ENCODE results near the gene RAPGEF2.
"Not testable (repeated sequence)": the region's sequence is repeated elsewhere in the genome, so short reads cannot be mapped to it uniquely, and the experiment has no call there.

RAPGEF2 gene, protein sequence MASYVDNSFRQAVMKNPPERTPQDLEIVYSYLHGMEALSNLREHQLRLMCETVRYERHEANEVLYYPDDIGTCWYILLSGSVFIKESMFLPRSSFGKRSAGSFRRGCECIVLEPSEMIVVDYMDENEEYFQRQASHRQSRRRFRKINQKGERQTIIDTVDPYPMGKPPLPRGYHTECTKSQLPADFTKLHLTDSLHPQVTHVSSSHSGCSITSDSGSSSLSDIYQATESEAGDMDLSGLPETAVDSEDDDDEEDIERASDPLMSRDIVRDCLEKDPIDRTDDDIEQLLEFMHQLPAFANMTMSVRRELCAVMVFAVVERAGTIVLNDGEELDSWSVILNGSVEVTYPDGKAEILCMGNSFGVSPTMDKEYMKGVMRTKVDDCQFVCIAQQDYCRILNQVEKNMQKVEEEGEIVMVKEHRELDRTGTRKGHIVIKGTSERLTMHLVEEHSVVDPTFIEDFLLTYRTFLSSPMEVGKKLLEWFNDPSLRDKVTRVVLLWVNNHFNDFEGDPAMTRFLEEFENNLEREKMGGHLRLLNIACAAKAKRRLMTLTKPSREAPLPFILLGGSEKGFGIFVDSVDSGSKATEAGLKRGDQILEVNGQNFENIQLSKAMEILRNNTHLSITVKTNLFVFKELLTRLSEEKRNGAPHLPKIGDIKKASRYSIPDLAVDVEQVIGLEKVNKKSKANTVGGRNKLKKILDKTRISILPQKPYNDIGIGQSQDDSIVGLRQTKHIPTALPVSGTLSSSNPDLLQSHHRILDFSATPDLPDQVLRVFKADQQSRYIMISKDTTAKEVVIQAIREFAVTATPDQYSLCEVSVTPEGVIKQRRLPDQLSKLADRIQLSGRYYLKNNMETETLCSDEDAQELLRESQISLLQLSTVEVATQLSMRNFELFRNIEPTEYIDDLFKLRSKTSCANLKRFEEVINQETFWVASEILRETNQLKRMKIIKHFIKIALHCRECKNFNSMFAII (N-terminal part only)

DNA sequence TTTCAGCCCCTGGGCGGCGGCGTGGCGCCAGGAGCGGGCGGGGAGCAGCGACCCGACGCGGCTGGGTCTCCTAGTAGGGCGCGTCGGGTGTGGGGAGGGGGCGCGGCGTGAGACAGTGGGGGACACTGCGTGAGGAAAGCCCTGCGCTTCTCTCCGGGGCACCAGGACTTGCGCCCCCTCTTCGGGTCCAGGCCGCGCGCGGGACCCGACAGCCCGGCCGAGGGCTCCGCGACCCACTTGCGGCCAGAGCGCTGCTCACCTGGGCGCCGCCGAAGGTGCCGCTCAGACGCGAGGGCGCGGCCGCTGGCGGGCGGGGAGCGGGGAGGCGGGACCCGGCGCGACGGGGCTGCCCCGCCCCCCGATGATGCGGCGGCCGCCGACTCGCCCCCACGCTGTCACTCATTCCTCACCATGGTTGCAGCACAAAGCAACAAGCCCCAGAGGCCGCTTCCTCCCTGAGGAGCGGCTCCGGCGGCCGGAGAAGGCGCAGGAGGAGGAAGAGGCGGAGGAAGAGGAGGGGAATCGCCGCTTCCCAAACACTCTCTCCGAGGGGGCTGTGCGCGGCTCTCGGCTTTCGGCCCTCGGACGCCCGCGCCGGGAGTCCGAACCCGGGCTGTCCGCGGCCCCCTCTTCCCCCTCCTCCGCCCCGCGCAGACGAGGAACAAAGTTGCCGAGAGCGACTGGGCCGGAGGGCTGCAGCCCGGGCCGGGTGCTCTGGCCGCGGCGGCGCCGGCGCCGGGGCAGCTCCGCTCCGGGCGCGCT, at the start of gene RAPGEF2:
Gene RAPGEF2, plus strand, starts transcription at position 458 of the 762 bp plus-strand sequence. CDS start 1,084 bp downstream, outside the sequence.
- peak; percentile 93 for DNase-seq (ENCODE audit: low spot score)

DNA sequence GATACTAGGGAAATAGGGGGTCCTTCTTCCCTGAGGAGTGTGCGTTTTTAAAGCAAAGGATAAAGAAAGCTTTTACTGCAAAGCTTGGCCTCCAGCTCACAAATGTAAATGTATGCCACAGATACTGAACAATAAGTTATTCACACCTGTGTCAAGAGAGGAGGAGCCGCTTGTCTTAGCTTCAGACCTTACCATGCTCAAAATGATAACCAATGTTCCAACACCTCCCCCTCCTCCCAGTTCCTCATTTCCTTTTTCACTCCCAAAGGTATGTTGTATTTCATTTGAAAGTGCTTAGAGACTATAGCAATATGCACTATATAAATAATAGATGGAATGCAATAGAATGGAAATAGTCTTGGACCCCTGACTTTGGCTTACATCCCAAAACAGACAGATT, 47.0 kb upstream of the RAPGEF2 start:
- no peak for DNase-seq (ENCODE audit: low spot score)

DNA sequence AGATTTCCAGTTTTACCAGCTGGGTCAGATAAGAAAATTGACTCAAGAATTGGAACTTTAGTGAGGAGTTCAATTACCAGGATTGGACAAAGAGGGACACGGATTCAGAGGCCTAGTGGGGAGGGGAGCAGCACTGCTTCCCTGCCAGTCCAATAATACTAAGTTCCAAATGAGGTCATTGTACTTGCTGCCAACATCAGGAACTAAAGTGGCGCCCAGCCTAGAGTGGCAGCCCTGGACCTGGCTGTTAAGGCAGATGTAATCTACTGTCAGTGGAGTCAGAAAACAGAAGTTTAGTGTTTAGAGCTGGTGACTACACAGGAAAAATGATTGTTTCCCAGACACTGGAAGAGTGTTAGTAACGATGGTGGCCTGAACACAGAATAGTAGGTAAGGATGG, 42.7 kb upstream of the RAPGEF2 start:
- DNase-seq (ENCODE audit: low spot score) = no peak

DNA sequence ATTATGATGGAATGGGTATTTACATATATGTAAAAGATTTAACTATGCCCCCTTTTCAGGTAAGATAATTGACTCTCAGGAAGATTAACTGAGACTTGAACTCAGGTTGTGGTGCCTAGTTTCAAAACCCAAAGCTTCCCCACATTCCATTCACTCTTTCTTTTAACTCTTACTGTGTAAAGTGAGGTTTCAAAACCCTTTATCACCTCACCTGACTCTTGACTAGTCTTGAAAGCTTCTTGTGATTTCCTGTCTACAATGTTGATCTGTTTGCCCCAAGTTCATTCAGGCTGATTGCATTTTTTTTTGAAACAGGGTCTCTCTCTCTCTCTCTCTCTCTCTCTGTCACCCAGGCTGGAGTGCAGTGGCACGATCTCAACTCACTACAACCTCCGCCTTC, 40.5 kb upstream of the RAPGEF2 start:
- no peak for DNase-seq (ENCODE audit: low spot score)

DNA sequence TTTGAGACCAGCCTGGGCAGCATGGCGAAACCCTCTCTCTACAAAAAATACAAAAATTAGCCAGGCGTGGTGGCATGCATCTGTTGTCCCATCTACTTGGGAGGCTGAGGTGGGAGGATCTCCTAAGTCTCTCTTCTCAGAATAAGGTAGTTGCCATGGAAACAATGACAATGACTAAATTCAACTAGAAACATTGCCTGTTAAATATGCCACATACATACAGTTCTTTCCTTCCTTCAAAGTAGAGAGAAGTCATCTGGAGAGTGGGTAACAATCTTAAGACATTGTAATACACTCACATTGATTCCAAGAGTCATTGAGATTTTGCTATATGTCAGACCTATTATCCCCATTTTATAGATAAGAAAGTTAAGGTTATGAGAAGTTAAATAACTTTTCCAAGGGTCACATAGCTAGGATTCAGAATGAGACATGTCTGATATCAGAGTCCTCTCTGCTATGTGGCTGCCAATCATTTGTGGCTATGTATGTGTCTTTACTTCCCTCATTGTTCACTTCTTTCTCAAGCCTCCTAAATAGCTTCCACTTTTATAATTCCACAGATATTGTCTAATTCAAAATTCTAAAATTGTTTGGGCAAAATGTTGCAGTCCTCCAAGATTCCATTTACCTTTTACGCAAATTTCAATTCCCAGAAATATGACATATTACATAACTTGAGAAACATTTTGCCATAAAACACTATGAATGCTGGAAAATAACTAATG, 37.2 kb upstream of the RAPGEF2 start:
- DNase-seq (ENCODE audit: low spot score) = no peak

DNA sequence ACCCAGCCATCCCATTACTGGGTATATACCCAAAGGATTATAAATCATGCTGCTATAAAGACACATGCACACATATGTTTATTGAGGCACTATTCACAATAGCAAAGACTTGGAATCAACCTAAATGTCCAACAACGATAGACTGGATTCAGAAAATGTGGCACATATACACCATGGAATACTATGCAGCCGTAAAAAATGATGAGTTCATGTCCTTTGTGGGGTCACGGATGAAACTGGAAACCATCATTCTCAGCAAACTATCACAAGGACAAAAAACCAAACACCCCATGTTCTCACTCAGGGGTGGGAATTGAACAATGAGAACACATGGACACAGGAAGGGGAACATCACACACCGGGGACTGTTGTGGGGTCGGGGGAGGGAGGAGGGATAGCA, 34.7 kb upstream of the RAPGEF2 start:
- DNase-seq (ENCODE audit: low spot score) = not testable (repeated sequence)

DNA sequence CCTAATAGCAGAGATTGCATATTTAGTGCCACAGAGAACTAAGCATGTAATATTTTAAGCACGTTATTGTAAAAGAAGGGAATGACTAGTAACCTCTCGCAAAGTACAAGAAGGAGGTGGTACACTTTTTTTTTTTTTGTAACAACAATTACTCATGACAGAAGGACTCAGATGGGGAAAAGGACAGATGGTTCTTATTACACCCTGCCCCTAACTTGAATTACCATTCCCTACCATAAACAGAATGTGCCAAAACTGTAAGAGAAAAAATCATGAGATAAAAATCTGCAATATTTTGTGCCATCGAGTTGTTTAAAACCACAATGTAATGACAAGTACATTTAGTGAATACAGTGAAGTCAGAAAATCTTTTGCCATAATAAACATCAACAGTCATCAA, 33.0 kb upstream of the RAPGEF2 start:
- no peak for DNase-seq (ENCODE audit: low spot score)

DNA sequence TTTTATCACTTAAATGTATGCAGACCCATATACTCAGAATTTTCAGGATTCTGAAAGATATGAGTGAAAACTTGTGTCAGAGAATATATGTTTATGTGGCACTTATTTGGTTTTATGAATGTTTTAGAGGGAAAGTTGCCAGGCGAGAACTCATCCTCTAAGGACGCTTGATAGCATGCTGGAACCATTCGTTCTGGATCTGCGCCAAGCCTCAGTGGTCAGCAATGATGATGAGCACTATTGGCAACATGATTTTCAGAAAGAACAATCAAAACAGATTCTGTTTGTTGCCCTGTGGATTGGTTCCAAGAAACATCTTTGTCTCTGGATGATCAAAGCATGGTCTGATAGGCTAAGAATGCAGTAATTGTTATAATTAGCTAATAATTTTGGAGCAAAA, 32.1 kb upstream of the RAPGEF2 start:
- no peak for DNase-seq (ENCODE audit: low spot score)

DNA sequence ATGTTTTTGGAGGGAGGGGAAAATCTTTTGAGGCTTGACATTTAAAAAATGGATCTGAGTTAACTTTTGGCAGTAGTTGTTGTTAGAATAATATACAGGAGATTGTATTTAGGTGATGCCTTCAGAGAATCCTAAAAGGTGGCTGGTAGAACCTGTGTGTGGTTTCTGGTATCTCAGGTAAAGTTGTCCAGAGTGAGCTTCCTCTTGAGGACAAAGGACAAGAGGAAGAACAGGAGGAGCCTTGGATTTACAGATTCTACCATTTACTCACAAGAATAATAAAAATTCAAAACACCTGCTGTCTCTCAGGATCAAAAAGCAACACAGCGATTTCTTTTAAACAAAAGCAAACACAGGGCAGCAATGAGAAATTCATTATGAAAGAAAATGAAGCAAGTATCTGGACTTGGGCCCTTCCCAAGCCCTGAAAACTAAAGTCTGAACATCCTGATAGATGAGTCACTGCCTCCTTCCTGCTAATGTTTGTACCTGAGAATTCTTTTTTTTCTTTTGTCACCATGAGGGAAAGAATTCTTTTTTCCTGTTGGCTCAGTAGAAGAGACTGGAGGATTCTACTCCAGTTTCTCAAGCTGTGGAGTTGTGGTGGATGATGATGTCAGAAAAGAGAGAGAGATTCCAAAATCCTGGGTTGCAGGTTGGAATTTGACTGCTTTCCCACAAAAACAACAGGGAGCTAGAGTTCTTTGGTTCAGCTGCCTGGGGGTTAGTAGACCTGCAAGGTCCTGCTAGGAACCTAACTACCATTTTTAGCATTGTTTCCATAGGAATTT, 31.5 kb upstream of the RAPGEF2 start:
- no peak for DNase-seq (ENCODE audit: low spot score)

DNA sequence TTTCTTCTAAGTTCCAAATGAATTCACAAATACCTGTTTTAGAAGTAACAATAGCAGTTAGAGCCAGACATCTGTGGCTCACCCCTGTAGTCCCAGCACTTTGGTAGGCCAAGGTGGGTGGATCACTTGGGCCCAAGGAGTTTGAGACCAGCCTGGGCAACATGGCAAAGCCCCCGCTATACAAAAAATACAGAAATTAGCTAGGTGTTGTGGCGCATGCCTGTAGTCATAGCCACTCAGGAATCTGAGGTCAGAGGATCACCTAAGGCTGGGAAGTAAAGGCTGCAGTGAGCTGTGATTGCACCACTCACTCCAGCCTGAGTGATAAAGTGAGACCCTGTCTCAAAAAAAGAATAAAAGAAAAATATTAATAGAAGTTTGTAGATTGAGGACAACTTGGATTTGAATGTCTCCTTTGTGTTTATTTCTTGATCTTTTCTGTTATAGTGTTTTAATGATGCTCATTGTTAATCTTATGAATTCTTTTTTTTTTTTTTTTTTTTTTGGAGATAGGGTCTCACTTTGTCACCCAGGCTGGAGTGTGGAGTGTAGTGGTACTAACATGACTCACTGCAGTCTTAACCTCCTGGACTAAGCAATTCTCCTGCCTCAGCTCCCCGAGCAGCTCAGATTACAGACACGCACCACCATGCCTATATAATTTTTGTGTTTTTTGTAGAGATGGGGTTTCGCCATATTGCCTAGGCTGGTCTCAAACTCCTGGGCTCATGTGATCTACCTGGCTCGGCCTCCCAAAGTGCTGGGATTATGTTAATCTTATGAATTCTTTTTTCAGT, 30.7 kb upstream of the RAPGEF2 start:
- DNase-seq (ENCODE audit: low spot score) = no peak

DNA sequence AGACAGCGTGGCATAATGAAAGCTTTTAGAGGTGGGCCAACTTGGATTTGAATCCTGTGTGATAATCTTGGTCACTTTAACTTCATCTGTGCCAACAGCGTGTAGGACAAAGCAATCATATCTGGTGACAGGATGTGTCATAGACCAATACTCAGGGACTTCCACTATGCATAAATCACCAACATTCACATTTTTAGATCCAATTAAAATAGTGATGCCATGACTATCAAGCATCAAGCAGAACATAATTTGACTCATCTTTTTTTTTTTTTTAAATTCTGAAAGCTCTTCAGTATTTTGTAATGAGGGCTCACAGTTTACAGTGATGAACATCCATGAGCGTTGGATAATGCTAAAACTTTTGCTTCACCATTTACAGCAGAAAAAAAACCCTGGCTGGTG, 27.3 kb upstream of the RAPGEF2 start:
- no peak for DNase-seq (ENCODE audit: low spot score)

DNA sequence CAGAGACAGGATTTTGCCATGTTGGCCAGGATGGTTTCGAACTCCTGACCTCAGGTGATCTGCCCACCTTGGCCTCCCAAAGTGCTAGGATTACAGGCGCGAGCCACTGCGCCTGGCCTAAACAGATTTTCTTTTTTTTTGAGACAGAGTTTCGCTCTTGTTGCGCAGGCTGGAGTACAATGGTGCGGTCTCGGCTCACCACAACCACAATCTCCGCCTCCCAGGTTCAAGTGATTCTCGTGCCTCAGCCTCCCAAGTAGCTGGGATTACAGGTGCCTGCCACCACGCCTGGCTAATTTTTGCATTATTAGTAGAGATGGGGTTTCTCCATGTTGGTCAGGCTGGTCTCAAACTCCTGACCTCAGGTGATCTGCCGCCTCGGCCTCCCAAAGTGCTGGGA, 25.9 kb upstream of the RAPGEF2 start:
- not testable (repeated sequence) for DNase-seq (ENCODE audit: low spot score)

DNA sequence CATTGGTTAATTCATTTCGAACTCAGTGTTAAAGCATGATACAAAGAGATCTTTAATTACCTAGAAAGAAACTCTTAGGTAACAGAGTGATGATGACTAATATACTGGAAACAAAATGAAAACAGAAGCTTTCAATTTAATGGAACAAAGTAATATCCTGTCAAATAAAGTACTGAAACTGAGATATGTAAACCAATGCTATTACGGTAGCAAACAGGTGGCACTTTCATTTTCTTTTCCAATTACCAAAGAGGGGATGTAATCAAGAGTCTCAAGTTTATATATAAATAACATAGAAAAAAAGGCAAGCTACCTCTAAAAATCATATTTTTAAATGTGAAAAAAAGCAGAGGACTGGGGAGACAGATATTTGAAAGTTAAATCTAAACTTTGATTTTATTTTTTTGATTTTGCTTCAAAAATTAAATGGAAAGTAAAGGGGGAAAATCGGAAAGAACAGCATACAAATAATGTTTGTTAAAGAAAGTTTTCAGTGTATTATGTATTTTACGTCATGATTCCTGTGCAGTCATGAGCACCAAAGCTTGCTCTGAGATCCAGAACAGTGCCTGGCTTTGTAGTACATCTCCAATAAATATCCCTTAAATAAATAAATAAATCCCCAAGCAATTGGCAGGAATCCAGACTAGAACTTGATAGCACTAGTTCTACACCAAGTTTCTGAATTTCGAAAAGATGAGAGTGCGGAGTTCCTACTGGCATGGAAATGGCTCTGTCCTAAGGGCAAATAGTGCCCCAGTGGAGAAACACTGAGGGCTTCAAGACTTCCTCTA, 25.0 kb upstream of the RAPGEF2 start:
- DNase-seq (ENCODE audit: low spot score) = no peak

DNA sequence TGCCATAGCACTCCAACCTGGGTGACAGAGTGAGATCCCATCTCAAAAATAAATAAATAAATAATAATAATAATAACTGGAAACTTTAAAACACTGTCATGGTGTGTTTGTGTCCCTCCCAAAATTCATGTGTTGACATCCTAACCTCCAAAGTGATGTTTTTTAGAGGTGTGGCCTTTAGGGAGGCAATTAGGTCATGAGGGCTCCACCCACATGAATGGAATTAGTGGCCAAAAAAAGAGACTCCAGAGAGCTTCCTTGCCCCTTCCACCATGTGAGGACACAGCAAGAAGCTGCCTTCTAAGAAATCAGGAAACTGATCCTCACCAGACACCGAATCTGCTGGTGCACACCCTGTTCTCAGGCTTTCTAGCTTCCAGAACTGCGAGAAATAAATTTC, 23.8 kb upstream of the RAPGEF2 start:
- DNase-seq (ENCODE audit: low spot score) = no peak

DNA sequence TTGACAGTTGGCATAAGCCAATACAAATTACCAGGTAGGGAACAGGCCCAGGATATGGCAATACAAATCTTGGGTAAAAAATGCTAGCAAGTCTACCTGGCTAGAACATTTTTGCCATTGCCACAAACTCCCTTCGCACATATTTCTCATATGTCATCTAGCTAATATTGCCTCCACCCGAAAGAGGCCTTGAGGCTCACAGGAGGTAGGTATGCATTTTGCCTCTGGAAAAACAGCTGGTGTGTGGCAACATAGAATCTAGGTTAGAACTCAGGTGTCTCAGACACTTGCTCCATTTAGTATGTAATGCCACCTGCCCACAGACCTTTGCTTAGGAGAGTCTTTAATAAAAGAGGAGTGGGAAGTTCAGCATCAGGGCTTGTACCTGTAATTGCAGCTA, 16.3 kb upstream of the RAPGEF2 start:
- no peak for DNase-seq (ENCODE audit: low spot score)

DNA sequence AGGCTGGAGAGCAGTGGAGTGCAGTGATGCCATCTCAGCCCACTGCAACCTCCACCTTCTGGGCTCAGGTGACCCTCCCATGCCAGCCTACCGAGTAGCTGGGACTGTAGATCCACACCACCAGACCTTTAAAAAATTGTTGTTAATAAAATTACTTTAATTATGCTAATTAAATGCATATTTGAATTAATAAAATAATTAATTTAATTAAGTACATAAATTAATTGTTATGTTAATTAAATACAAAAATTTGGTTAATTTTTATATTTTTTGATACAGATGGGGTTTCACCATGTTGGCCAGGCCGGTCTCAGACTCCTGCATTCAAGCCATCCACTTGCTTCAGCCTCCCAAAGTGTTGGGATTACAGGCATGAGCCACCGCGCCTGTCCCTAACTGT, 12.6 kb upstream of the RAPGEF2 start:
- no peak for DNase-seq (ENCODE audit: low spot score)

DNA sequence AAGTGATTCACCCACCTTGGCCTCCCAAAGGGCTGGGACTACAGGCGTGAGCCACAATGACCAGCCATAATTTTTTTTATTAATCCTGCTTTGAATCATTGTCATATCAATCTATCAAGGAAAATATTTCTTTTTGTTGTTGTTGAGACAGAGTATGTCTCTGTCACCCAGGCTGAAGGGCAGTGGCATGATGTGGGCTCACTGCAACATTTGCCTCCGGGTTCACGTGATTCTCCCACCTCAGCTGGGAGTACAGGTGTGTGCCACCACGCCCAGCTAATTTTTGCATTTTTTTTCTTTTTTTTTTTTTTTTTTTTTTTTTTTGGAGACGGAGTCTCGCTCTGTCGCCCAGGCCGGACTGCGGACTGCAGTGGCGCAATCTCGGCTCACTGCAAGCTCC, 8.7 kb upstream of the RAPGEF2 start:
- not testable (repeated sequence) for DNase-seq (ENCODE audit: low spot score)

DNA sequence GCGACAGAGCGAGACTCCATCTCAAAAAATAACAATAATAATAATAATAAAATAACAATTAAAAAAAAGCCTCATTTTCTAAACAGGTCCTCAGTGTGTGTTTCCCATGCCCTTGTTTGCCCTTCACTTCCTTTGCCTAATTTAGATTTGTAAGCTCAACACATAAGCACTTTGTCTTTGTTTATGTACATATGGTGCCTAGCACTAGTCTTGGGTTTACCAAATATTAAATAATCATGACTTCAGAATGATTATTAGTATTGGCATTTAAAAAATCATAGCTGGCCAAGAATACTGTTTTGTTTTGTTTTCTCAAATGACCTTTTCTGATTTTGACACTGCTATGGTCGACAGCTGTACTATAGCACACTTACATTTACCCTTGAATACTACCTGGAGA, 6.4 kb upstream of the RAPGEF2 start:
- no peak for DNase-seq (ENCODE audit: low spot score)

DNA sequence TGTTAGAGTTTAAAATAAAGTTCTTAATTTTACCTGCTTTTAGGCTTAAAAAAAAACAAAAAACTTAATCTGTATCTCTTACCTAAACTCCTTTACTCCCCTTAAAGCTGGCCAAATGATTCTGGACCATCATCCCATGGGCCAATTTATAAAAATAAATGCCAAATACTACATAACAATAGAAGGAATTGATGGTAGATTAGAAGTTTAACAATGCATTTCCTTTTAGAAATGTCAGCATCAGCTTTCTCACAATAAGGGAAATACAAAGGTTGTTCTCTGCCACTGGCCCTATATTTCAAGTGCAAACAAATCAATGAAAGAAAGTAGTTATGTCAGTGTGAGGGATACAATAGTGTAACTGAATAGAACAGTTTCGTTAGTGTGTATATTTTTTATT, 5.7 kb upstream of the RAPGEF2 start:
- no peak for DNase-seq (ENCODE audit: low spot score)

Measured in ecto neural progenitor cell (in vitro differentiated cells).